ENCODE measurements around the gene PPM1B. TPM values are rescaled to one million over a fixed set of nuclear protein-coding genes. Genes with fewer than 3 reads are reported as not detected.
A peak's percentile ranks its signal among the peaks of the same experiment; 100 is the strongest.

PPM1B gene
- total RNA-seq, 3 donors from 2014 or later (not counting 1 experiment from before 2014, with no cell fraction given) = 79.9 to 102 (median 98.8) TPM

DNA sequence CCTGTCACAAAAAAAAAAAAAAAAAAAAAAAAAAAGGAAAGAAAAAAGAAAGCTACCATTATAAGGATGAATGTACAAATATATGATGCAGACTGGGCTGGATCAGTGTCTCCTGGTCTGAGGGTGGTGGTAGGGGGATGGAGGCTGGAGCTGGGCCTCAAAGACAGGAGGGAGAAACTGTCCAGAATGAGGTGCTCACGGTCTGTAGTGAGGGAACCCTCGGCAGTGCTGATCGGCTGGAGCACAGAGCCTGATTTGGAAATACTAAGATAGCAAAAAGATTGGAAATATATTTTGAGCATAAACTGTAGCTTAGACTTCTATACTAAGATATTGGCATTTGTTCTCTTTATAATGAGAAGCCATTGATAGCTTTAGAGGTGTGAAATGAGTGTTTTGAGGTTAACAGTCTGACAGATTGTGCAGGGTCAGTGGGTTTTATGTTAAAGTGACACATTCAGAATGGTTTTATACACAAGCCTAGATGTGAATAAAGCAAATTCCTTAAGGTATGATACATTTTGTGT is 98.7 kb downstream of the PPM1B start:
- H3K27me3 ChIP-seq (ENCODE audit: control insufficient read depth, insufficient read depth, low read length) = no peaks in the 10 kb centered on the region
- no peak overlapping the region for H3K27ac ChIP-seq (ENCODE audit: low read length)
- Mint-ChIP-seq H3K27ac (no peak overlapping the region), H3K27me3 (ENCODE audit: low read depth in 2 of 2) (peaks cover 7 to 8% of the 10 kb centered on the region in 2 donors), H3K4me3 (no peak overlapping the region), H3K36me3 (no peaks in the 10 kb centered on the region), H3K9me3 (no peaks in the 10 kb centered on the region), H3K4me1 (peaks cover 9 to 10% of the 10 kb centered on the region in 2 donors)
- no peak for DNase-seq
- H3K36me3 ChIP-seq (ENCODE audit: control insufficient read depth, insufficient read depth, low read length) = no peaks in the 10 kb centered on the region
- no peaks in the 10 kb centered on the region for H3K4me1 ChIP-seq (ENCODE audit: control insufficient read depth, insufficient read depth, low read length)
- WGBS (ENCODE audit: insufficient coverage) = 88% methylated on average over 3 of the region's 3 CpGs
- peak in 1 of 3 donors; percentile 72 for ATAC-seq
- H3K9me3 ChIP-seq (ENCODE audit: control insufficient read depth, insufficient read depth, low read length) = no peaks in the 10 kb centered on the region
- TF ChIP-seq, protein P1, sequence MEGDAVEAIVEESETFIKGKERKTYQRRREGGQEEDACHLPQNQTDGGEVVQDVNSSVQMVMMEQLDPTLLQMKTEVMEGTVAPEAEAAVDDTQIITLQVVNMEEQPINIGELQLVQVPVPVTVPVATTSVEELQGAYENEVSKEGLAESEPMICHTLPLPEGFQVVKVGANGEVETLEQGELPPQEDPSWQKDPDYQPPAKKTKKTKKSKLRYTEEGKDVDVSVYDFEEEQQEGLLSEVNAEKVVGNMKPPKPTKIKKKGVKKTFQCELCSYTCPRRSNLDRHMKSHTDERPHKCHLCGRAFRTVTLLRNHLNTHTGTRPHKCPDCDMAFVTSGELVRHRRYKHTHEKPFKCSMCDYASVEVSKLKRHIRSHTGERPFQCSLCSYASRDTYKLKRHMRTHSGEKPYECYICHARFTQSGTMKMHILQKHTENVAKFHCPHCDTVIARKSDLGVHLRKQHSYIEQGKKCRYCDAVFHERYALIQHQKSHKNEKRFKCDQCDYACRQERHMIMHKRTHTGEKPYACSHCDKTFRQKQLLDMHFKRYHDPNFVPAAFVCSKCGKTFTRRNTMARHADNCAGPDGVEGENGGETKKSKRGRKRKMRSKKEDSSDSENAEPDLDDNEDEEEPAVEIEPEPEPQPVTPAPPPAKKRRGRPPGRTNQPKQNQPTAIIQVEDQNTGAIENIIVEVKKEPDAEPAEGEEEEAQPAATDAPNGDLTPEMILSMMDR (IDR thresholded peaks at IDR 0.05) = no peak
- intact Hi-C loops (cut with micrococcal nuclease) = no loop called here
- H3K4me3 ChIP-seq (ENCODE audit: low read length) = no peak overlapping the region

DNA sequence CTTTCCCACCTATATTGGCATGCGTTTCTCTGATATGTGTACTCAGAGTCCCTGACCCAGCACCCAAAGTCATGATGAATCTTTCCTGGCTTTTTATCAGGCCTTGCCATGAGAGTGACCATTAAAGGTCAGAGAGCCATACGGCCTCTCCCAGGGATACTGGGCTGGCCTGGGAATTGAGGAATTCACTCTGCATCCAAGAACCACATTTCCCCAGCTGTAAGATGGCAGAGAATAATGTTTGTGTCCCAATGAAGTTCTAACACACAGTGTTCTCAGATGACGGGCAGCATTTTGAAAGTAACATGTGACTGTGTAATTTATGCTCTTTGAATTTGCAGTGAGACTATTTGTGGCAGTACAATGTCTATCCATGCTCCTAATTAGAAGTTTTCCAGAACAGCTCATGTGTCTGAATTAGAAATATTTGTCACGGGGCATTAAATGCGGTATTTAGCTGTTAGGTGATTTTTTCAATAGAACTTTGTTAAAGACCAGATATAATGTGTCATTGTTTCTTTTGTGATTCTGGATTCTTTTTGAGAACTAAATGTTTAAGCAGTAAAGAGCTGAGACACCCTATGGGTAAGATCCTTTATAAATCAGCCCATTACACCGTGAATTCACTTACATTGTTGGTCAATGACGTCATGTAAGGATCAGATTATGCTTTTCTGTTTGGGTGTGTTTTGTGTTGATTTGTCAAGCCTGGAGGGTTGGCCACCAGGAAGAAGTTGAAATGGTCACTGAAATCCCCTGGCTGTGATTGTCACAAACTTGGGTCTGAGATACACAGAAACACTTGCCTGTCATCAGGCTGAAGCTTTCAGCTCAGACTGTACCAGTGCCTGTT is 99.3 kb downstream of the PPM1B start:
- H3K27ac Mint-ChIP-seq = no peak overlapping the region
- 94% methylated on average over 7 of the region's 7 CpGs for WGBS (ENCODE audit: insufficient coverage)

DNA sequence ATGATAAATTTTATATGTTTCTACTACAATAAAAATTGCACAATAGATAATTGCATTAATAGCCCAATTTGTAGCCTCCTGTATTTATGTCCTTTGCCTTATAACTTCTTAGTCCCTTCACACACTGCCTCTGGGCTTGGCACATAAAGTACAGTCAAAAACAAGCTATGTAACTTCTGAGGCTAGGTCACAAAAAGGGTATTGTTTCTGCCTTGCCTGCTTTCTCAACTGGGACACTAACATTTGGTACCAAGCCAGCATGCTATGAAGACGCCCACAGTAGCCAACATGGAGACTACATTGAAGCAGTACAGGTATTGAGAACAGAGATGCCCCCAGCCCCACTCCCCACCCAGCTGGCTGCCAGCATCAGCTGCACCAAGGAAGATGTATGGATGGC is 101.2 kb downstream of the PPM1B start:
- no peaks in the 10 kb centered on the region for H3K9me3 Mint-ChIP-seq
- WGBS (ENCODE audit: insufficient coverage) = 64% methylated on average over 1 of the region's 1 CpG
- intact Hi-C loops (cut with micrococcal nuclease) = no loop called here
- H3K27me3 Mint-ChIP-seq (ENCODE audit: low read depth in 2 of 2) = peaks cover 2 to 8% of the 10 kb centered on the region in 2 donors
- no peak for ATAC-seq
- no peak overlapping the region for H3K4me3 ChIP-seq (ENCODE audit: low read length)
- H3K4me3 Mint-ChIP-seq = no peak overlapping the region
- H3K27ac ChIP-seq (ENCODE audit: low read length) = no peak overlapping the region
- no peaks in the 10 kb centered on the region for H3K27me3 ChIP-seq (ENCODE audit: control insufficient read depth, insufficient read depth, low read length)
- TF ChIP-seq, protein P1 (IDR thresholded peaks at IDR 0.05) = no peak
- no peaks in the 10 kb centered on the region for H3K36me3 Mint-ChIP-seq
- H3K4me1 Mint-ChIP-seq = peaks cover 9 to 10% of the 10 kb centered on the region in 2 donors
- H3K27ac Mint-ChIP-seq = no peak overlapping the region
- H3K9me3 ChIP-seq (ENCODE audit: control insufficient read depth, insufficient read depth, low read length) = no peaks in the 10 kb centered on the region
- no peaks in the 10 kb centered on the region for H3K4me1 ChIP-seq (ENCODE audit: control insufficient read depth, insufficient read depth, low read length)
- H3K36me3 ChIP-seq (ENCODE audit: control insufficient read depth, insufficient read depth, low read length) = no peaks in the 10 kb centered on the region
- no peak for DNase-seq

More for the DNA sequence above, 99.3 kb downstream of the PPM1B start:
- H3K9me3 Mint-ChIP-seq = no peaks in the 10 kb centered on the region
- Histone ChIP-seq H3K36me3 (ENCODE audit: control insufficient read depth, insufficient read depth, low read length) (no peaks in the 10 kb centered on the region), H3K4me1 (ENCODE audit: control insufficient read depth, insufficient read depth, low read length) (no peaks in the 10 kb centered on the region), H3K27me3 (ENCODE audit: control insufficient read depth, insufficient read depth, low read length) (no peaks in the 10 kb centered on the region), H3K9me3 (ENCODE audit: control insufficient read depth, insufficient read depth, low read length) (no peaks in the 10 kb centered on the region), H3K27ac (ENCODE audit: low read length) (no peak overlapping the region), H3K4me3 (ENCODE audit: low read length) (no peak overlapping the region)
- H3K4me1 Mint-ChIP-seq = peaks cover 9 to 10% of the 10 kb centered on the region in 2 donors
- no peak overlapping the region for H3K4me3 Mint-ChIP-seq
- TF ChIP-seq, protein P1 (IDR thresholded peaks at IDR 0.05) = no peak
- DNase-seq = no peak
- H3K27me3 Mint-ChIP-seq (ENCODE audit: low read depth in 2 of 2) = peaks cover 5 to 8% of the 10 kb centered on the region in 2 donors
- no peak for ATAC-seq
- no peaks in the 10 kb centered on the region for H3K36me3 Mint-ChIP-seq
- intact Hi-C loops (cut with micrococcal nuclease) = no loop called here
